Uterus (tissue), 2 donors: ENCODE results near the gene NELL1.

ENCODE experiments used
- POLR2A ChIP-seq, 2 donors: fragments of 450-650 bp; IDR thresholded peaks; one replicate each; pipeline ENCODE4 v1.6.1; 2016; ENCODE audit warnings: antibody characterized with exemption in 2 of 2, mild to moderate bottlenecking in 1 of 2, moderate library complexity in 1 of 2
- TF ChIP-seq, protein P1 (sequence below), 4 experiments: fragments of 200-600 bp in 2 of 4; fragments of 450-650 bp in 2 of 4; sonication (generic) in 2 of 4; IDR thresholded peaks; one replicate each; pipeline ENCODE4 v1.5.1; 2016 to 2019; ENCODE audit warnings: antibody characterized with exemption in 4 of 4, mild to moderate bottlenecking in 2 of 4, moderate library complexity in 1 of 4

DNA sequence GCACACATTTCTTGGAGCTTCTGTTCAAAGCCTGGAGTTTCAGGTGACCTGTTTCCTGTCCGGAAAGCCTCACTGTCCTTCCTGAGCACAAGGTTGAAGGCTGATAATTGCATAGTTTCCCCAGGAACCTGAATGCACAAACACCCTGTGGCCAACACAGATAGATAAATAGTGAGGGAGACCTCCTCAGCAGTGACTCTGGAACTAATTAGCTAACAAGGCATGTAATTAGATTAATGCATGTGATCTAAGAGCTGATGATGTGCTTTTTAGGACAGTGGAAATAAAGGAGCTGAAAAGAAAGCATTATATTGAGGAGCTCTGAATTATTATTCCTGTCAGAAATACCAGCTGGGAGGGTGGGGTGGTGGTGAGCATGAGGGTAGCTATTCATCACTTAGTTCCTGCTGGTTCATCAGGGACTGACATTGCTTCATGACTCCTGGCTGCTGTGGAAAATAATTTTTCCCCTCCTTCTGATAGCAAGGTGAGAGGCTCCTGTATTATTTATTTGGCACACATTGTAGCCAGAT is 101.1 kb downstream of the NELL1 start:
- TF ChIP-seq, protein P1, sequence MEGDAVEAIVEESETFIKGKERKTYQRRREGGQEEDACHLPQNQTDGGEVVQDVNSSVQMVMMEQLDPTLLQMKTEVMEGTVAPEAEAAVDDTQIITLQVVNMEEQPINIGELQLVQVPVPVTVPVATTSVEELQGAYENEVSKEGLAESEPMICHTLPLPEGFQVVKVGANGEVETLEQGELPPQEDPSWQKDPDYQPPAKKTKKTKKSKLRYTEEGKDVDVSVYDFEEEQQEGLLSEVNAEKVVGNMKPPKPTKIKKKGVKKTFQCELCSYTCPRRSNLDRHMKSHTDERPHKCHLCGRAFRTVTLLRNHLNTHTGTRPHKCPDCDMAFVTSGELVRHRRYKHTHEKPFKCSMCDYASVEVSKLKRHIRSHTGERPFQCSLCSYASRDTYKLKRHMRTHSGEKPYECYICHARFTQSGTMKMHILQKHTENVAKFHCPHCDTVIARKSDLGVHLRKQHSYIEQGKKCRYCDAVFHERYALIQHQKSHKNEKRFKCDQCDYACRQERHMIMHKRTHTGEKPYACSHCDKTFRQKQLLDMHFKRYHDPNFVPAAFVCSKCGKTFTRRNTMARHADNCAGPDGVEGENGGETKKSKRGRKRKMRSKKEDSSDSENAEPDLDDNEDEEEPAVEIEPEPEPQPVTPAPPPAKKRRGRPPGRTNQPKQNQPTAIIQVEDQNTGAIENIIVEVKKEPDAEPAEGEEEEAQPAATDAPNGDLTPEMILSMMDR (IDR thresholded peaks at IDR 0.05), result no peak
- TF ChIP-seq POLR2A (IDR thresholded peaks at IDR 0.05), result no peak
